ENCODE measurements around the gene ANKFN1. TPM values are rescaled to one million over a fixed set of nuclear protein-coding genes. Genes with fewer than 3 reads are reported as not detected.

ANKFN1 gene
- total RNA-seq, 1 experiment from 2014 or later = not detected

GRCh38 chr17:56347639-56348038 lies 194.4 kb downstream of the ANKFN1 start:
- Histone ChIP-seq H2BK12ac (ENCODE audit: insufficient read length, low read depth, low read length) (no peak overlapping the region), H3K79me1 (ENCODE audit: insufficient read depth, low read depth, low read length, poor library complexity, severe bottlenecking) (no peaks in the 10 kb centered on the region), H3K27me3 (ENCODE audit: insufficient read depth, low read length) (no peaks in the 10 kb centered on the region), H3K79me2 (ENCODE audit: insufficient read depth, low read length) (no peaks in the 10 kb centered on the region), H3K23me2 (ENCODE audit: insufficient read length, low read depth, low read length, poor library complexity, severe bottlenecking) (no peaks in the 10 kb centered on the region), H3K9me3 (ENCODE audit: control insufficient read depth, low read depth, low read length) (no peaks in the 10 kb centered on the region), H3K23ac (ENCODE audit: insufficient read length, low read depth, low read length) (no peak overlapping the region), H3K9ac (ENCODE audit: extremely low read depth, insufficient read length, low read length) (no peak overlapping the region), H4K91ac (ENCODE audit: insufficient read length, low read depth, low read length) (no peak overlapping the region), H3K56ac (ENCODE audit: insufficient read length, low read depth, low read length) (no peak overlapping the region), H2BK20ac (ENCODE audit: low read depth, low read length, poor library complexity, severe bottlenecking) (no peak overlapping the region), H4K5ac (ENCODE audit: insufficient read length, low read depth, low read length) (no peak overlapping the region), H2BK15ac (ENCODE audit: low read depth, low read length) (no peak overlapping the region), H3K4me2 (ENCODE audit: insufficient read depth, insufficient read length, low read length) (no peak overlapping the region), H3K14ac (ENCODE audit: insufficient read depth, low read length) (no peak overlapping the region), H2AFZ (ENCODE audit: low read length) (no peak overlapping the region), H3K27ac (ENCODE audit: insufficient read length, low read depth, low read length) (no peak overlapping the region), H3T11ph (ENCODE audit: low read length) (no peak overlapping the region), H3K4me1 (ENCODE audit: insufficient read depth, low read length) (no peaks in the 10 kb centered on the region), H4K20me1 (ENCODE audit: control insufficient read depth, insufficient read depth, insufficient read length) (no peaks in the 10 kb centered on the region), H4K8ac (replicated peaks; ENCODE audit: insufficient read length, low read depth, low read length) (no peak overlapping the region), H3K18ac (ENCODE audit: insufficient read length, low read depth, low read length) (no peak overlapping the region), H2BK120ac (ENCODE audit: low read depth, low read length, poor library complexity, severe bottlenecking) (no peak overlapping the region), H2AK5ac (ENCODE audit: insufficient read length, low read length) (no peak overlapping the region), H2BK5ac (ENCODE audit: insufficient read length, low read length) (no peak overlapping the region), H3K4ac (ENCODE audit: low read depth, low read length) (no peak overlapping the region)
- H3K27me3 Mint-ChIP-seq (ENCODE audit: low read depth) = no peaks in the 10 kb centered on the region
- H3K27ac Mint-ChIP-seq = no peak overlapping the region
- no CpG with 5 or more reads among the region's 1 CpG for WGBS (ENCODE audit: extremely low coverage, insufficient read length, low lambda C conversion rate)
- no peak for DNase-seq
- no peaks in the 10 kb centered on the region for H3K4me1 Mint-ChIP-seq
- no peak for TF ChIP-seq CTCF (conservative IDR thresholded peaks at IDR 0.05)
- no peaks in the 10 kb centered on the region; a peak in 1 of 7 replicates for H3K36me3 Mint-ChIP-seq (ENCODE audit: insufficient read depth in 1 of 3, low read depth in 3 of 3)
- no peak overlapping the region for H3K4me3 Mint-ChIP-seq
- peaks cover 3 to 8% of the 10 kb centered on the region in 2 experiments; a peak in 4 of 5 replicates for H3K9me3 Mint-ChIP-seq
